Kidney epithelial cell (primary cell): ENCODE data around the gene DNTT. TPM values are rescaled to one million over a fixed set of nuclear protein-coding genes. Genes with fewer than 3 reads are reported as not detected.

Source experiments
- DNase-seq: peaks from one replicate; pipeline ENCODE4 v3.0.0-alpha.2; 2010; ENCODE audit warnings: low read depth
- H3K27me3 ChIP-seq: 2 replicates; pipeline ENCODE4 v1.6.0; 2011; ENCODE audit warnings: low read length; ENCODE audit not compliant: control insufficient read depth, insufficient read depth
- H3K36me3 ChIP-seq: 2 replicates; pipeline ENCODE4 v1.5.1; 2011; ENCODE audit warnings: low read length; ENCODE audit not compliant: control insufficient read depth, insufficient read depth
- H3K4me3 ChIP-seq: 2 replicates; pipeline ENCODE4 v1.5.1; 2011; ENCODE audit warnings: low read depth, mild to moderate bottlenecking, control low read depth, low read length
- total RNA-seq: library from RNA; depleted of rRNA; stranded (reverse); fragments of >200 nt; gene quantifications from 2 replicates; pipeline ENCODE4 v1.2.3, GENCODE V29; 2015
- TF ChIP-seq, protein P1 (sequence below): IDR thresholded peaks from 2 replicates; pipeline ENCODE4 v1.5.1; 2011; ENCODE audit warnings: mild to moderate bottlenecking, moderate library complexity, low read length, control low read depth, inconsistent platforms; ENCODE audit not compliant: insufficient read depth, poor library complexity, severe bottlenecking

Gene DNTT
- total RNA-seq, 1 donor from 2014 or later = not detected

DNA sequence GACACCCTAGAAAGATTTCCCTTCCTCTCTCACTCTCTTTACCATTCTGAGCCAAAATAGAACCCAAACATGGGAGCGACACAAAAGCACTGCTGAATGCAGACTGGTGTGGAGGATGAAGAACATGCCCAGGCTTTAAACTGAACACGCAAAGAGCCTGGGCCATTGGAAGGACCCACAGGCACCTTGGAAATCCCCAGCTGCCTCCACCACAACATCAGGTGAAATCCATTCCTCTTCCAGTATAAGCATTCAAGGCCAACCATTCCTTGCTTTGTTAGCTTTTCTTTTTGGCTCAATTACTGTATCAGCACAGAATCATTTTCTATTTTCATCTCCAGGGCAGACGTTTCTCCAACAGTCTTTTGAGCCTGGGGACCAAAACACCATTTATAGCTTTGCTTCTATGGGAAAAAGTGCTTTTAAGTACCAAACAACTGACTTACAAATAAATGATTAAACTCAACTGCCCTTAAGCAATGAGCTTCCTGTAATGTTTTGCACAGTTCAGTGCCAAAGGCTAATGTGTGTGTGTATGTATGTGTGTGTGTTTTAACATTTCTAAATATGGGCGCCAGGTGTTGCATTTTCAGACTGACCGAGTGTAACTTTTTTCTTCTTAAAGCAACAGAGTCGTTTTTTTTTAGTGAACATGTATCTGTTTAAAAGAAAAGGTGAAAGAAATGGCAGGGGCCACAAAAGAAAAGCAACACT is 16.7 kb upstream of the DNTT start:
- Histone ChIP-seq H3K36me3 (no peaks in the 10 kb centered on the region), H3K4me3 (no peak overlapping the region), H3K27me3 (no peaks in the 10 kb centered on the region)
- DNase-seq = peak; percentile 94
- TF ChIP-seq, protein P1, sequence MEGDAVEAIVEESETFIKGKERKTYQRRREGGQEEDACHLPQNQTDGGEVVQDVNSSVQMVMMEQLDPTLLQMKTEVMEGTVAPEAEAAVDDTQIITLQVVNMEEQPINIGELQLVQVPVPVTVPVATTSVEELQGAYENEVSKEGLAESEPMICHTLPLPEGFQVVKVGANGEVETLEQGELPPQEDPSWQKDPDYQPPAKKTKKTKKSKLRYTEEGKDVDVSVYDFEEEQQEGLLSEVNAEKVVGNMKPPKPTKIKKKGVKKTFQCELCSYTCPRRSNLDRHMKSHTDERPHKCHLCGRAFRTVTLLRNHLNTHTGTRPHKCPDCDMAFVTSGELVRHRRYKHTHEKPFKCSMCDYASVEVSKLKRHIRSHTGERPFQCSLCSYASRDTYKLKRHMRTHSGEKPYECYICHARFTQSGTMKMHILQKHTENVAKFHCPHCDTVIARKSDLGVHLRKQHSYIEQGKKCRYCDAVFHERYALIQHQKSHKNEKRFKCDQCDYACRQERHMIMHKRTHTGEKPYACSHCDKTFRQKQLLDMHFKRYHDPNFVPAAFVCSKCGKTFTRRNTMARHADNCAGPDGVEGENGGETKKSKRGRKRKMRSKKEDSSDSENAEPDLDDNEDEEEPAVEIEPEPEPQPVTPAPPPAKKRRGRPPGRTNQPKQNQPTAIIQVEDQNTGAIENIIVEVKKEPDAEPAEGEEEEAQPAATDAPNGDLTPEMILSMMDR = no peak

DNA sequence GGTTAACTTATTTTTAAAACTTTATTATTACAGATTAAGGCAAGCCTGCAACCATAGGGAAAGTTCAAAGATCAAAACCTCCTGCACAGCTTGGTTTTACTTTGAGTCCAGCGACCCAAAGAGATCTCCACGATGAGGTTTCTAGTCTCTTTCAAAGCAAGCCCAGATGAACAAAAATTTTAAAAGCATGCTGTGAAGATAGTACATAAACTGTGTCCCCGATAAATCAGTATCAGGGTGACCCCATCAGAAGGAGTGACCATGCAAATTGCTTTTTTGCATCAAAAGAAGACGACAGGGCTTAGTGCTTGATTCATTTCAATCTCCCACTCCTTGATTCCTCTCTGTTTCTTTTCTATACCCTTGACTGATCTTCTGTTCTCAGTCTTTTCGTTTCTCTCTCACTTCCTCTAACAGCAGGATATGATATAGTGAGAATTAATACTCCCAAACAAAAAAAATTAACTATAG is 16.0 kb upstream of the DNTT start:
- DNase-seq = no peak
- Histone ChIP-seq H3K36me3 (no peaks in the 10 kb centered on the region), H3K27me3 (no peaks in the 10 kb centered on the region), H3K4me3 (no peak overlapping the region)
- TF ChIP-seq, protein P1 = no peak

- H3K36me3 ChIP-seq = no peaks in the 10 kb centered on the region
- DNase-seq = no peak
- H3K27me3 ChIP-seq = no peaks in the 10 kb centered on the region
- H3K4me3 ChIP-seq = no peak overlapping the region
- TF ChIP-seq, protein P1 = no peak
Measured at GRCh38 chr10:96289218-96289910, 14.9 kb upstream of the DNTT start.

DNA sequence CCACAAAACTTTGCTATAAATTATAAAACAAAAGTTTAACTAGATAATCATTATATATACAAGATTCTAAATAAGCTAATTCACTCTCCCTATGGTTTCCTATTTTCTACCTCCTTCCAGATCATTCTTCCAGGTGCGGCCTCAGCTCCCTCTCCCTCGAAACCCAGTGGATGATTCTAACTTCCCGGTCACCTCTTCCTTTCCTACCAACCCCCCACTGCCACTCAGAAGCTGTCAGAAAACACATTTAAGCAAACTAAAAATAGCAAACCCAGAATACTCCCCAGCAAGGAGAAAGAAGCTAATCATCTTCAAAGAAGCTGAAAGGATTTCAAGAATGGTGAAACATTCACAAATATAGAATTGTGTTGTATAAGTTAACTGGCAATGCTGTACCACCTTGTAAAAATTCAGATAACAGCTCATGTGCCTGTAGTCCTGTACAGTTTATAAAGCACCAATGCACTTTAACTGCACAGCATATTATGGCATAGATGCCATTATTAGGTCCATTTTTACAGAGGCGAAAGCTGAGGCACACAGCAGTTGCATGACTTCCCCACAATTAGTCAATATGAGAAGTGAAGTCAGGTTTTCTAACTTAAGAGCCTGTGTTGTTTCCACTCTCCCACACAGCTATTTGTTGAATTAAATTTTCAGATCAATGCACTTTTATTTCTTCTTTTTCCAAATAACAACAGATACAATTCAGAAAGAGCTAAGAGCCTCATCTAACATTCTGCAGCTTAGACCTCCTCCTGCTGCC is 13.7 kb upstream of the DNTT start:
- TF ChIP-seq, protein P1 = no peak
- H3K27me3 ChIP-seq = no peaks in the 10 kb centered on the region
- H3K36me3 ChIP-seq = no peaks in the 10 kb centered on the region
- DNase-seq = no peak
- no peak overlapping the region for H3K4me3 ChIP-seq

DNA sequence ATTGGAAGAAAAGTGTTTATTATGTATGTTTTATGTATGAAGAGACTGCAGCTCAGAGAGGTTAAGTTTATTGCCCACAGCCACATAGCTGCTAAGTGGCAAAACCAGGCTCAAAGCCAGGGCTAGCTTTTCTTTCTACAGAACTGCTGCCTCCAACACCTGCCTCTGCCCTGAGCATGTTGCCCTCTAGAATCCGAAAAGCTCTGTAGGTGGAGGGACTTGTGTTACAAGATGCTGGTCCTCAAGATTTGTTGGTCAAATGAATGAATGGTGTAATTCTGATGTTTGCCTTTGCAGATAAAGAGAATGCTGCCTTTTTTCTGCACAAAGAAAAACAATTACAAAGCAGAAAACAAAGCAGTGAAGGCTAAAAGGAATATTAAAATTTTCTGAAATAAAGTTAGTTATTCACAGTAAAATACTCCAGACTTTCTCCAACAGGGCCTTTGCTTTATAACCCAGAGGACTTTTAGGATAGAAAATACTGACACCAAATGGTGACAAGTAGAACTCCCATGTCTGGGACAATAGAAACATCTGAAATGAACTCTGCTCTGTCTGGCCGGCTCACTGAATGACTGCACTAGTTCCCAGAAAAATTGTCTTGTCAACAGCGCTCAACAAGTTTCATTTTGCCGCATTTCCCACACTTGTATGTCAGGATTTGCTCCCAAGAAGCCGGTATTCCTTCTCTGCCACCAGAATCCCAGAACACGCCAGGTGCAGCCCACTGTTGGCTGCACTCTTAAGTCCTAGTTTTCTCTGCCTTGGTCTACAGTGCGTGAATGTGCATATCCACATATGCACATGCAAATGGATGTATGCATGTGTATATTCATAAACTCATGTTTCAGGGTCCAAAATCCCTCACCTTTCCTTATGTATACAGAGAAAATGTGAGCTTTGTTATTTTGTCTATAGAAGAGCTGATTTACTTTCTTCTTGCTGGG is 11.0 kb upstream of the DNTT start:
- no peak overlapping the region for H3K4me3 ChIP-seq
- DNase-seq = no peak
- TF ChIP-seq, protein P1 = peak; percentile 54
- no peaks in the 10 kb centered on the region for H3K27me3 ChIP-seq
- no peaks in the 10 kb centered on the region for H3K36me3 ChIP-seq
